Psoas muscle (tissue), 8 donors: ENCODE data around the gene LRPAP1. TPM values are rescaled to one million over a fixed set of nuclear protein-coding genes. Genes with fewer than 3 reads are reported as not detected.
"Not testable (repeated sequence)": the region's sequence is repeated elsewhere in the genome, so short reads cannot be mapped to it uniquely, and the experiment has no call there.

Experiments
- ATAC-seq, 4 donors: fragments of 200-7000 bp; cut with Tn5 transposase; one replicate each; pipeline ENCODE4 v1.9.1; 2020; ENCODE audit warnings: moderate library complexity in 3 of 4, mild to moderate bottlenecking in 2 of 4
- DNase-seq, 2 donors: peaks; one replicate each; pipeline ENCODE4 v3.0.0-alpha.2; 2020
- H3K27ac ChIP-seq: fragments of 200-600 bp; one replicate; pipeline ENCODE4 v1.8.0; 2022
- H3K27me3 ChIP-seq, 3 donors: fragments of 200-600 bp in 1 of 3; one replicate each; pipeline versions ENCODE4 v1.6.1 to v1.8.0; 2013 to 2022; ENCODE audit warnings: low read length in 2 of 3, mild to moderate bottlenecking in 2 of 3, moderate library complexity in 1 of 3; ENCODE audit not compliant: insufficient read depth in 3 of 3
- H3K36me3 ChIP-seq, 2 donors: fragments of 200-600 bp in 1 of 2; one replicate each; pipeline versions ENCODE4 v1.6.1 to v1.8.0; 2013 to 2022; ENCODE audit warnings: low read depth in 1 of 2, mild to moderate bottlenecking in 1 of 2, moderate library complexity in 1 of 2; ENCODE audit not compliant: insufficient read depth in 1 of 2
- H3K4me1 ChIP-seq: fragments of 200-600 bp; one replicate; pipeline ENCODE4 v1.8.0; 2022
- H3K4me3 ChIP-seq: fragments of 200-600 bp; one replicate; pipeline ENCODE4 v1.8.0; 2022; ENCODE audit warnings: mild to moderate bottlenecking
- H3K9me3 ChIP-seq: fragments of 200-600 bp; one replicate; pipeline ENCODE4 v1.8.0; 2022
- CTCF ChIP-seq: fragments of 200-600 bp; IDR thresholded peaks from one replicate; pipeline ENCODE4 v1.8.0; 2022; ENCODE audit warnings: antibody characterized with exemption
- WGBS, 3 donors: extraction: QIAGEN DNeasy Blood & Tissue Kit; methylation state at CpG; one replicate each; pipeline versions ENCODE4 v1.1.6 to v1.1.7; 2013; 5-methylcytosine and 5-hydroxymethylcytosine counted together
- intact Hi-C, 2 donors: fragments of 100-400 bp; cut with DNase I; formaldehyde crosslinking; loops; one replicate each; pipeline versions ENCODE4 v1.11.0 to v1.14.2; 2022
- polyA plus RNA-seq, 3 donors: library from polyadenylated mRNA; stranded (reverse); fragments of 200-250 nt; gene quantifications; one replicate each; pipeline ENCODE4 v1.2.3, GENCODE V29; 2013
- total RNA-seq, 4 donors: library from RNA; stranded (reverse); fragmentation: NEBNext Ultra II Directional in 2 of 4; extraction: Animal tissue kit (Norgen Biotek cat#: 25700) in 2 of 4; gene quantifications; one replicate each; pipeline versions ENCODE4 v1.2.1 to v1.2.4, GENCODE V29; 2021 to 2023
- donor health status: healthy with polysubstance abuse.
- donor health status: DM: no; HTN: no; CAD: no; lungs with moderate emphysema.
- donor health status: Bipolar disorder and iron deficiency.
- donor health status: healthy.
- donor health status: DM: yes; HTN: yes; CAD: no.
- donor health status: DM: no; HTN: no; CAD: no.
- donor health status: DM: no; HTN: no; CAD: no.
- donor health status: DM: yes; HTN: yes; CAD: no.

The LRPAP1 gene
- total and polyA plus RNA-seq, 7 donors, result 73.7 to 123 (median 105) TPM

- H3K27me3 ChIP-seq, result peaks cover 0 to 17% (median 3%) of the 10 kb centered on the region in 3 donors
- H3K9me3 ChIP-seq, H3K27ac ChIP-seq, intact Hi-C loops, H3K4me3 ChIP-seq, H3K36me3 ChIP-seq, H3K4me1 ChIP-seq, DNase-seq, ATAC-seq: not testable (repeated sequence)
- 71 to 79% (median 77%) methylated on average over 9 of the region's 9 CpGs for WGBS, 3 donors
Measured at GRCh38 chr4:3574865-3575264, 42.6 kb upstream of the LRPAP1 start.

GRCh38 chr4:3574346-3574745 is 42.1 kb upstream of the LRPAP1 start:
- intact Hi-C loops, DNase-seq, H3K4me1 ChIP-seq, H3K4me3 ChIP-seq, H3K9me3 ChIP-seq, ATAC-seq, H3K27ac ChIP-seq, H3K36me3 ChIP-seq: not testable (repeated sequence)
- WGBS, 3 donors, result 86 to 94% (median 90%) methylated on average over 20 of the region's 20 CpGs
- peaks cover 0 to 20% (median 3%) of the 10 kb centered on the region in 3 donors for H3K27me3 ChIP-seq

GRCh38 chr4:3573131-3573530 is 40.9 kb upstream of the LRPAP1 start:
- ATAC-seq, result no peak
- TF ChIP-seq CTCF, result no peak
- WGBS, 3 donors, result 57 to 82% (median 69%) methylated on average over 12 of the region's 12 CpGs
- no peak overlapping the region for H3K4me3 ChIP-seq
- intact Hi-C loops, result no loop called here
- H3K4me1 ChIP-seq, result no peaks in the 10 kb centered on the region
- no peaks in the 10 kb centered on the region for H3K36me3 ChIP-seq
- no peaks in the 10 kb centered on the region for H3K9me3 ChIP-seq
- DNase-seq, result no peak
- H3K27ac ChIP-seq, result no peak overlapping the region
- H3K27me3 ChIP-seq, result peaks cover 0 to 19% (median 3%) of the 10 kb centered on the region in 3 donors

GRCh38 chr4:3572363-3572762 is 40.1 kb upstream of the LRPAP1 start:
- H3K9me3 ChIP-seq, result no peaks in the 10 kb centered on the region
- no peak for ATAC-seq
- no peak for DNase-seq
- 55 to 62% (median 59%) methylated on average over 13 of the region's 13 CpGs for WGBS, 3 donors
- H3K4me1 ChIP-seq, result no peaks in the 10 kb centered on the region
- TF ChIP-seq CTCF, result no peak
- no peak overlapping the region for H3K4me3 ChIP-seq
- intact Hi-C loops, result no loop called here
- no peaks in the 10 kb centered on the region for H3K36me3 ChIP-seq
- peaks cover 0 to 19% (median 3%) of the 10 kb centered on the region in 3 donors for H3K27me3 ChIP-seq
- no peak overlapping the region for H3K27ac ChIP-seq

- WGBS, 3 donors, result 88 to 94% (median 89%) methylated on average over 10 to 11 of the region's 11 CpGs
Measured at GRCh38 chr4:3571921-3572320, 39.7 kb upstream of the LRPAP1 start.

GRCh38 chr4:3570923-3571322 is 38.7 kb upstream of the LRPAP1 start:
- H3K27ac ChIP-seq, intact Hi-C loops, H3K36me3 ChIP-seq, H3K4me1 ChIP-seq, H3K9me3 ChIP-seq, ATAC-seq, H3K4me3 ChIP-seq, DNase-seq: not testable (repeated sequence)
- peaks cover 0 to 19% (median 3%) of the 10 kb centered on the region in 3 donors for H3K27me3 ChIP-seq
- 19 to 37% (median 30%) methylated on average over 14 to 15 of the region's 15 CpGs for WGBS, 3 donors

More at GRCh38 chr4:3571921-3572320, 39.7 kb upstream of the LRPAP1 start:
- no peaks in the 10 kb centered on the region for H3K9me3 ChIP-seq
- ATAC-seq (no peak), DNase-seq (no peak)
- H3K36me3 ChIP-seq, result no peaks in the 10 kb centered on the region
- H3K4me3 ChIP-seq, result no peak overlapping the region
- peaks cover 0 to 19% (median 3%) of the 10 kb centered on the region in 3 donors for H3K27me3 ChIP-seq
- intact Hi-C loops, result no loop called here
- H3K4me1 ChIP-seq, result no peaks in the 10 kb centered on the region
- H3K27ac ChIP-seq, result no peak overlapping the region
- no peak for TF ChIP-seq CTCF

- intact Hi-C loops, result not testable (repeated sequence)
Measured at GRCh38 chr4:3569611-3570010, 37.4 kb upstream of the LRPAP1 start.

GRCh38 chr4:3566701-3567100 is 34.5 kb upstream of the LRPAP1 start:
- H3K27me3 ChIP-seq, result peaks cover 0 to 14% (median 2%) of the 10 kb centered on the region in 3 donors
- H3K9me3 ChIP-seq, ATAC-seq, DNase-seq, H3K4me3 ChIP-seq, H3K36me3 ChIP-seq, H3K27ac ChIP-seq, intact Hi-C loops, H3K4me1 ChIP-seq: not testable (repeated sequence)
- 31 to 47% (median 40%) methylated on average over 7 to 14 of the region's 14 CpGs for WGBS, 3 donors

More at GRCh38 chr4:3569611-3570010, 37.4 kb upstream of the LRPAP1 start:
- H3K27ac ChIP-seq, ATAC-seq, H3K4me3 ChIP-seq, H3K36me3 ChIP-seq, H3K4me1 ChIP-seq, H3K9me3 ChIP-seq, DNase-seq: not testable (repeated sequence)
- WGBS, 3 donors, result 75 to 88% (median 88%) methylated on average over 10 to 15 of the region's 15 CpGs
- H3K27me3 ChIP-seq, result peaks cover 0 to 19% (median 3%) of the 10 kb centered on the region in 3 donors

GRCh38 chr4:3566301-3566700 is 34.1 kb upstream of the LRPAP1 start:
- H3K4me1 ChIP-seq, H3K36me3 ChIP-seq, H3K27me3 ChIP-seq, H3K4me3 ChIP-seq, H3K27ac ChIP-seq, intact Hi-C loops, H3K9me3 ChIP-seq, ATAC-seq, DNase-seq: not testable (repeated sequence)
- 20 to 25% (median 25%) methylated on average over 8 to 9 of the region's 12 CpGs for WGBS, 3 donors
